HG03135 (cell line): ENCODE data around the gene ADCY3.
"Not testable (repeated sequence)": the region's sequence is repeated elsewhere in the genome, so short reads cannot be mapped to it uniquely, and the experiment has no call there.

ENCODE experiments used
- ATAC-seq: cut with Tn5 transposase; IDR thresholded peaks from one replicate; pipeline ENCODE4 v1.9.1; 2021; ENCODE audit warnings: mild to moderate bottlenecking, moderate library complexity; ENCODE audit not compliant: unreplicated experiment

ADCY3 gene

GRCh38 chr2:24819442-24820174, 100.4 kb downstream of the ADCY3 start:
- no peak for ATAC-seq

GRCh38 chr2:24818721-24819167, 101.3 kb downstream of the ADCY3 start:
- ATAC-seq = no peak

- ATAC-seq = no peak
Observed at GRCh38 chr2:24816884-24817283, 103.2 kb downstream of the ADCY3 start.

- ATAC-seq = no peak
Observed at GRCh38 chr2:24816404-24816803, 103.6 kb downstream of the ADCY3 start.

- ATAC-seq = no peak
Observed at GRCh38 chr2:24815171-24815570, 104.9 kb downstream of the ADCY3 start.

GRCh38 chr2:24814516-24814915, 105.5 kb downstream of the ADCY3 start:
- no peak for ATAC-seq

GRCh38 chr2:24813691-24814137, 106.3 kb downstream of the ADCY3 start:
- ATAC-seq = no peak

- no peak for ATAC-seq
Observed at GRCh38 chr2:24809316-24810007, 110.6 kb downstream of the ADCY3 start.

GRCh38 chr2:24806661-24807036, 113.4 kb downstream of the ADCY3 start:
- ATAC-seq = no peak

GRCh38 chr2:24805811-24806660, 114.0 kb downstream of the ADCY3 start:
- not testable (repeated sequence) for ATAC-seq

- ATAC-seq = not testable (repeated sequence)
Observed at GRCh38 chr2:24800487-24800886, 119.5 kb downstream of the ADCY3 start.

- no peak for ATAC-seq
Observed at GRCh38 chr2:24797644-24798043, 122.4 kb downstream of the ADCY3 start.

GRCh38 chr2:24793761-24794435, 126.1 kb downstream of the ADCY3 start:
- ATAC-seq = no peak

- peak; percentile 89 for ATAC-seq
Observed at GRCh38 chr2:24792874-24793760, 126.9 kb downstream of the ADCY3 start, which contains the start of the genes CENPO and PTRHD1. TSS of gene CENPO (plus strand) at chr2:24793425. CDS start at chr2:24793920, 495 bp downstream. TSS of gene PTRHD1 (minus strand) at chr2:24793391. CDS start at chr2:24793377, 14 bp downstream.

- ATAC-seq = no peak
Observed at GRCh38 chr2:24792542-24792873, 127.5 kb downstream of the ADCY3 start.

- no peak for ATAC-seq
Observed at GRCh38 chr2:24791452-24791851, 128.6 kb downstream of the ADCY3 start.

- no peak for ATAC-seq
Observed at GRCh38 chr2:24788816-24789215, 131.2 kb downstream of the ADCY3 start.

GRCh38 chr2:24787532-24787931, 132.5 kb downstream of the ADCY3 start:
- no peak for ATAC-seq

GRCh38 chr2:24785671-24786321, 134.2 kb downstream of the ADCY3 start:
- peak; percentile 92 for ATAC-seq
